ENCODE data around the gene SCFD2. TPM values are rescaled to one million over a fixed set of nuclear protein-coding genes. Genes with fewer than 3 reads are reported as not detected.
"Not testable (repeated sequence)": the region's sequence is repeated elsewhere in the genome, so short reads cannot be mapped to it uniquely, and the experiment has no call there.

Gene SCFD2
- total RNA-seq, 1 donor from 2014 or later, result 31.3 TPM

- intact Hi-C loops (cut with micrococcal nuclease), result loop anchor here (5.0 to 10.0 kb wide), 4 partner anchors 173 to 1023 kb away; partner anchors contain the start of gene SCFD2
These were observed 171.1 kb downstream of the SCFD2 start for GRCh38 chr4:53194727-53195126.

- intact Hi-C loops (cut with micrococcal nuclease), result loop anchor here (10.0 kb wide), 1 partner anchor 178 kb away; no protein-coding TSS in a partner anchor
These were observed 172.8 kb downstream of the SCFD2 start for GRCh38 chr4:53193111-53193510.

GRCh38 chr4:53192496-53192895 is 173.4 kb downstream of the SCFD2 start:
- intact Hi-C loops (cut with micrococcal nuclease), result loop anchor here (10.0 kb wide), 1 partner anchor 178 kb away; no protein-coding TSS in a partner anchor

- intact Hi-C loops (cut with micrococcal nuclease), result loop anchor here (10.0 kb wide), 1 partner anchor 177 kb away; no protein-coding TSS in a partner anchor
These were observed 173.9 kb downstream of the SCFD2 start for GRCh38 chr4:53191997-53192396.

GRCh38 chr4:53189011-53189410 is 176.8 kb downstream of the SCFD2 start:
- intact Hi-C loops (cut with micrococcal nuclease), result no loop called here

GRCh38 chr4:53186714-53187358 is 179.0 kb downstream of the SCFD2 start:
- intact Hi-C loops (cut with micrococcal nuclease), result no loop called here

GRCh38 chr4:53185869-53186585 is 179.8 kb downstream of the SCFD2 start:
- intact Hi-C loops (cut with micrococcal nuclease), result no loop called here

GRCh38 chr4:53183754-53184153 is 182.1 kb downstream of the SCFD2 start:
- intact Hi-C loops (cut with micrococcal nuclease), result no loop called here

GRCh38 chr4:53177751-53178150 is 188.1 kb downstream of the SCFD2 start:
- intact Hi-C loops (cut with micrococcal nuclease), result not testable (repeated sequence)

- intact Hi-C loops (cut with micrococcal nuclease), result no loop called here
These were observed 190.2 kb downstream of the SCFD2 start for GRCh38 chr4:53175640-53176039.

GRCh38 chr4:53174823-53175222 is 191.0 kb downstream of the SCFD2 start:
- intact Hi-C loops (cut with micrococcal nuclease), result no loop called here

- intact Hi-C loops (cut with micrococcal nuclease), result no loop called here
These were observed 192.3 kb downstream of the SCFD2 start for GRCh38 chr4:53173576-53173975.

- intact Hi-C loops (cut with micrococcal nuclease), result no loop called here
These were observed 194.1 kb downstream of the SCFD2 start for GRCh38 chr4:53171797-53172196.

GRCh38 chr4:53169695-53170617 is 195.9 kb downstream of the SCFD2 start:
- intact Hi-C loops (cut with micrococcal nuclease), result no loop called here

- intact Hi-C loops (cut with micrococcal nuclease), result no loop called here
These were observed 197.6 kb downstream of the SCFD2 start for GRCh38 chr4:53168228-53168627.

- intact Hi-C loops (cut with micrococcal nuclease), result no loop called here
These were observed 202.9 kb downstream of the SCFD2 start for GRCh38 chr4:53162969-53163368.

- intact Hi-C loops (cut with micrococcal nuclease), result no loop called here
These were observed 204.0 kb downstream of the SCFD2 start for GRCh38 chr4:53161787-53162433.

- intact Hi-C loops (cut with micrococcal nuclease), result no loop called here
These were observed 204.6 kb downstream of the SCFD2 start for GRCh38 chr4:53161051-53161786.

- intact Hi-C loops (cut with micrococcal nuclease), result no loop called here
These were observed 209.0 kb downstream of the SCFD2 start for GRCh38 chr4:53156896-53157295.

GRCh38 chr4:53152467-53152866 is 213.4 kb downstream of the SCFD2 start:
- intact Hi-C loops (cut with micrococcal nuclease), result no loop called here

GRCh38 chr4:53151489-53151788 is 214.4 kb downstream of the SCFD2 start:
- intact Hi-C loops (cut with micrococcal nuclease), result no loop called here
